Neuronal stem cell (in vitro differentiated cells): ENCODE data around the gene RAMP1.
"Not testable (repeated sequence)": the region's sequence is repeated elsewhere in the genome, so short reads cannot be mapped to it uniquely, and the experiment has no call there.

ENCODE experiments used
- DNase-seq: peaks from one replicate; pipeline ENCODE4 v3.0.0-alpha.2; 2013; ENCODE audit warnings: low spot score
- H2AFZ ChIP-seq: one replicate; pipeline ENCODE4 v1.6.1; 2013; ENCODE audit warnings: mild to moderate bottlenecking, low read length, inconsistent platforms
- H2AK5ac ChIP-seq: 2 replicates; pipeline ENCODE4 v1.6.1; 2013; ENCODE audit warnings: low read depth, mild to moderate bottlenecking, inconsistent platforms, low read length, moderate library complexity, mixed read lengths
- H2BK120ac ChIP-seq: 2 replicates; pipeline ENCODE4 v1.6.1; 2013; ENCODE audit warnings: low read depth, mild to moderate bottlenecking, inconsistent platforms, low read length, moderate library complexity, mixed read lengths
- H2BK12ac ChIP-seq: one replicate; pipeline ENCODE4 v1.6.1; 2013; ENCODE audit warnings: low read length, inconsistent platforms
- H2BK15ac ChIP-seq: 2 replicates; pipeline ENCODE4 v1.6.1; 2013; ENCODE audit warnings: mild to moderate bottlenecking, low read length, inconsistent platforms, mixed read lengths
- H2BK5ac ChIP-seq: one replicate; pipeline ENCODE4 v1.6.1; 2013; ENCODE audit warnings: inconsistent platforms, mild to moderate bottlenecking, low read length, moderate library complexity
- H3K14ac ChIP-seq: one replicate; pipeline ENCODE4 v1.6.1; 2013; ENCODE audit warnings: low read length, inconsistent platforms
- H3K18ac ChIP-seq: 2 replicates; pipeline ENCODE4 v1.6.1; 2013; ENCODE audit warnings: low read length, inconsistent platforms
- H3K23ac ChIP-seq: 2 replicates; pipeline ENCODE4 v1.6.1; 2013; ENCODE audit warnings: low read depth, mild to moderate bottlenecking, mixed read lengths, low read length, inconsistent platforms; ENCODE audit not compliant: poor library complexity
- H3K27ac ChIP-seq: replicated peaks from 3 replicates; pipeline ENCODE4 v1.5.1; 2013; ENCODE audit warnings: low read length, inconsistent platforms
- H3K27me3 ChIP-seq, 3 experiments: 2 replicates each; pipeline ENCODE4 v1.6.1; 2013; ENCODE audit warnings: low read length in 3 of 3, mild to moderate bottlenecking in 2 of 3, inconsistent platforms in 1 of 3, low read depth in 1 of 3, mixed read lengths in 1 of 3, moderate library complexity in 1 of 3; ENCODE audit not compliant: control insufficient read depth in 3 of 3, insufficient read depth in 3 of 3
- H3K36me3 ChIP-seq, 2 donors: replicated peaks in 1 of 2; 2 replicates each; pipeline ENCODE4 v1.6.1; 2013; ENCODE audit warnings: low read length in 2 of 2; ENCODE audit not compliant: control insufficient read depth in 2 of 2, insufficient read depth in 2 of 2
- H3K4ac ChIP-seq: 2 replicates; pipeline ENCODE4 v1.6.1; 2013; ENCODE audit warnings: inconsistent platforms, mild to moderate bottlenecking, low read length, moderate library complexity
- H3K4me1 ChIP-seq, 2 donors: 1 replicate in 1 of 2; 2 replicates in 1 of 2; pipeline ENCODE4 v1.6.1; 2013; ENCODE audit warnings: low read length in 2 of 2, low read depth in 1 of 2; ENCODE audit not compliant: control insufficient read depth in 2 of 2, insufficient read depth in 1 of 2
- H3K4me2 ChIP-seq: one replicate; pipeline ENCODE4 v1.6.1; 2013; ENCODE audit warnings: mild to moderate bottlenecking, low read length, inconsistent platforms; ENCODE audit not compliant: insufficient read depth, poor library complexity, severe bottlenecking
- H3K4me3 ChIP-seq, 2 donors: 2 replicates each; pipeline ENCODE4 v1.5.1; 2013; ENCODE audit warnings: low read length in 2 of 2, mild to moderate bottlenecking in 2 of 2, inconsistent platforms in 1 of 2, moderate library complexity in 1 of 2
- H3K79me1 ChIP-seq: one replicate; pipeline ENCODE4 v1.6.1; 2013; ENCODE audit warnings: low read depth, mild to moderate bottlenecking, inconsistent platforms, low read length, moderate library complexity
- H3K9ac ChIP-seq: one replicate; pipeline ENCODE4 v1.6.1; 2013; ENCODE audit warnings: mild to moderate bottlenecking, low read depth, low read length, inconsistent platforms; ENCODE audit not compliant: poor library complexity
- H3K9me3 ChIP-seq, 2 donors: replicated peaks in 1 of 2; 2 replicates each; pipeline versions ENCODE3 to v1.6.1; 2013; ENCODE audit warnings: low read length in 2 of 2, mild to moderate bottlenecking in 2 of 2, inconsistent platforms in 1 of 2, low read depth in 1 of 2, mixed read lengths in 1 of 2, moderate library complexity in 1 of 2; ENCODE audit not compliant: control insufficient read depth in 2 of 2, insufficient read depth in 1 of 2
- H4K8ac ChIP-seq: one replicate; pipeline ENCODE4 v1.6.1; 2013; ENCODE audit warnings: low read depth, mild to moderate bottlenecking, inconsistent platforms, low read length, moderate library complexity
- H4K91ac ChIP-seq: one replicate; pipeline ENCODE4 v1.6.1; 2013; ENCODE audit warnings: low read length, low read depth, mild to moderate bottlenecking, inconsistent platforms; ENCODE audit not compliant: poor library complexity
- WGBS, 2 donors: extraction: QIAGEN DNeasy Blood & Tissue Kit; methylation state at CpG; one replicate each; pipeline ENCODE4 v1.1.7; 2013; ENCODE audit warnings: missing lambda C conversion rate in 2 of 2, mixed read lengths in 1 of 2; ENCODE audit not compliant: insufficient read length in 2 of 2, insufficient replicate concordance in 1 of 2; ENCODE audit errors: extremely low coverage in 2 of 2; 5-methylcytosine and 5-hydroxymethylcytosine counted together

RAMP1 gene

GRCh38 chr2:237868074-237868473, 8.7 kb downstream of the RAMP1 start:
- not testable (repeated sequence) for DNase-seq, H4K8ac ChIP-seq, H2BK15ac ChIP-seq, H2BK120ac ChIP-seq, H3K23ac ChIP-seq, H2BK5ac ChIP-seq, H2BK12ac ChIP-seq, H2AK5ac ChIP-seq, H3K27ac ChIP-seq, H3K27me3 ChIP-seq, H3K36me3 ChIP-seq, H3K4ac ChIP-seq, H3K14ac ChIP-seq, H3K9me3 ChIP-seq, H3K18ac ChIP-seq, H3K4me2 ChIP-seq, H4K91ac ChIP-seq, H3K79me1 ChIP-seq, H2AFZ ChIP-seq, H3K9ac ChIP-seq, H3K4me3 ChIP-seq
- WGBS, 2 donors: no CpG with 5 or more reads among the region's 4 CpGs
- peaks cover 9 to 20% of the 10 kb centered on the region in 2 donors for H3K4me1 ChIP-seq

GRCh38 chr2:237868631-237869342, 9.4 kb downstream of the RAMP1 start:
- Histone ChIP-seq H4K8ac (no peak overlapping the region), H3K9ac (no peak overlapping the region), H3K4me2 (no peak overlapping the region), H2BK5ac (no peak overlapping the region), H3K4me3 (no peak overlapping the region), H3K27me3 (no peaks in the 10 kb centered on the region), H3K27ac (no peak overlapping the region), H2BK12ac (no peak overlapping the region), H3K18ac (no peak overlapping the region), H4K91ac (no peak overlapping the region), H3K4ac (no peak overlapping the region), H2BK15ac (no peak overlapping the region), H2BK120ac (no peak overlapping the region), H3K14ac (no peak overlapping the region), H2AFZ (no peak overlapping the region), H3K36me3 (no peaks in the 10 kb centered on the region), H2AK5ac (no peak overlapping the region), H3K9me3 (peaks cover 0 to 8% of the 10 kb centered on the region in 2 donors), H3K4me1 (peaks cover 10 to 26% of the 10 kb centered on the region in 2 donors), H3K79me1 (no peaks in the 10 kb centered on the region), H3K23ac (no peak overlapping the region)
- DNase-seq: no peak
- WGBS, 2 donors: no CpG with 5 or more reads among the region's 22 CpGs

- H2BK15ac ChIP-seq: no peak overlapping the region
- H3K4me1 ChIP-seq: peaks cover 7 to 24% of the 10 kb centered on the region in 2 donors
- no peak overlapping the region for H3K4me2 ChIP-seq
- no peak overlapping the region for H3K4ac ChIP-seq
- no peak overlapping the region for H4K8ac ChIP-seq
- H3K27me3 ChIP-seq: no peaks in the 10 kb centered on the region
- no peak overlapping the region for H2BK120ac ChIP-seq
- H4K91ac ChIP-seq: no peak overlapping the region
- H2BK12ac ChIP-seq: no peak overlapping the region
- H2AK5ac ChIP-seq: no peak overlapping the region
- H3K18ac ChIP-seq: no peak overlapping the region
- H2AFZ ChIP-seq: no peak overlapping the region
- no peak for DNase-seq
- H2BK5ac ChIP-seq: no peak overlapping the region
- no CpG with 5 or more reads among the region's 21 CpGs for WGBS, 2 donors
- H3K9ac ChIP-seq: no peak overlapping the region
- no peak overlapping the region for H3K4me3 ChIP-seq
- H3K27ac ChIP-seq: no peak overlapping the region
- H3K23ac ChIP-seq: no peak overlapping the region
- H3K9me3 ChIP-seq: peaks cover 0 to 8% of the 10 kb centered on the region in 2 donors
- no peaks in the 10 kb centered on the region for H3K36me3 ChIP-seq
- no peaks in the 10 kb centered on the region for H3K79me1 ChIP-seq
- no peak overlapping the region for H3K14ac ChIP-seq
Measured at GRCh38 chr2:237869343-237870102, 10.1 kb downstream of the RAMP1 start.

- H2AK5ac ChIP-seq: no peak overlapping the region
- H3K14ac ChIP-seq: no peak overlapping the region
- H3K9me3 ChIP-seq: peaks cover 0 to 8% of the 10 kb centered on the region in 2 donors
- no peaks in the 10 kb centered on the region for H3K79me1 ChIP-seq
- H3K27ac ChIP-seq: no peak overlapping the region
- no peaks in the 10 kb centered on the region for H3K36me3 ChIP-seq
- WGBS, 2 donors: no CpG with 5 or more reads among the region's 11 CpGs
- H2BK120ac ChIP-seq: no peak overlapping the region
- H4K8ac ChIP-seq: no peak overlapping the region
- H3K18ac ChIP-seq: peak overlapping the region; percentile 36
- no peak overlapping the region for H3K9ac ChIP-seq
- no peak for DNase-seq
- H3K27me3 ChIP-seq: no peaks in the 10 kb centered on the region
- no peak overlapping the region for H3K4ac ChIP-seq
- H3K4me2 ChIP-seq: no peak overlapping the region
- H3K4me3 ChIP-seq: no peak overlapping the region
- no peak overlapping the region for H2BK15ac ChIP-seq
- peaks cover 5 to 24% of the 10 kb centered on the region in 2 donors for H3K4me1 ChIP-seq
- H2BK12ac ChIP-seq: no peak overlapping the region
- no peak overlapping the region for H4K91ac ChIP-seq
- H3K23ac ChIP-seq: no peak overlapping the region
- no peak overlapping the region for H2BK5ac ChIP-seq
- no peak overlapping the region for H2AFZ ChIP-seq
Measured at GRCh38 chr2:237870126-237870525, 10.7 kb downstream of the RAMP1 start.
